Kidney glomerular epithelial cell (primary cell): ENCODE measurements around the gene VAV2.

Source experiments
- DNase-seq: peaks from one replicate; lab custom pipeline; 2025; lab: John Stamatoyannopoulos, UW

The VAV2 gene

DNA sequence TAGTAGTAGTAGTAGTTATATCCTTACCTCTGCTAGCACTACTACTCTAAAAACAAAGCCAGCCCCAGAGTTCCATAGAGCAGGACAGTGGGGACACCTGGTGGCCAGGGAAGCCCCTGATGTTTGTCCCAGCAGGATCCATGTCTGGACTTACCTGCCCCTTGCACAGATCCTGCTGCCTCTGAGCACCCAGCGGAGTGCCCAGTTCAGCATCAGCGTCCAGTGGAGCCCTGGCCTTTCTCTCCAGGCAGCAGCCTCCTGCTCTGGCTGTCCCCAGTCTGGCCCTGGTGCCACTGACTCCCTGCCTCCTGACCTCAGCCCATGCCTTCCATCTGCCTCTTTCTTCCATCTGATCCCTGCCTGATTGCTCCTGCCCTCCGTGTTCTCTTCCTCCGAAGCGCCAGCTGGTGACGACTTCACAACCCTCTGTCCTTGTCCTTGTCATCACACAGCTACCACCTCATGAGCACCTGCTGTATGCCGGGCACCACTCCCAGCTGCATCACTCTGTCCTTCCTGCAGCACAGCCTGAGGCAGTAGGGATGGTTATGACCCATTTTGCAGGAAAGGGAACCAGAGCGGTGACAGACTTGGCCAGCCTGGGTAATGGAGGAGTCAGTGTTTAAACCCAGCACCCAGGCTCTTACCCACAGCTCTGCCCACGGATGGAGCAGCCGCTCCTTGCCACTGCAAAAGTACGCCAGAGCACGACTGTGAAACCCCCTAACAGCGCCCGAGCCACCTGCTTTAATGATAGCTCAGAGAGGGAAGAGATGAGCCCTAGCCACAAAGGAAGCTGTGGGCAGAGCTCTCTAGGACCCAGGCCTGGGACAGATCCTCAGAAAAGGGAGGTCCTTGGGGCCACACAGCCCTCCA is 265.5 kb downstream of the VAV2 start:
- DNase-seq, result no peak

GRCh38 chr9:133725886-133726285 is 266.2 kb downstream of the VAV2 start:
- DNase-seq, result no peak

- DNase-seq, result no peak
Measured at GRCh38 chr9:133718563-133719315, 273.4 kb downstream of the VAV2 start.

DNA sequence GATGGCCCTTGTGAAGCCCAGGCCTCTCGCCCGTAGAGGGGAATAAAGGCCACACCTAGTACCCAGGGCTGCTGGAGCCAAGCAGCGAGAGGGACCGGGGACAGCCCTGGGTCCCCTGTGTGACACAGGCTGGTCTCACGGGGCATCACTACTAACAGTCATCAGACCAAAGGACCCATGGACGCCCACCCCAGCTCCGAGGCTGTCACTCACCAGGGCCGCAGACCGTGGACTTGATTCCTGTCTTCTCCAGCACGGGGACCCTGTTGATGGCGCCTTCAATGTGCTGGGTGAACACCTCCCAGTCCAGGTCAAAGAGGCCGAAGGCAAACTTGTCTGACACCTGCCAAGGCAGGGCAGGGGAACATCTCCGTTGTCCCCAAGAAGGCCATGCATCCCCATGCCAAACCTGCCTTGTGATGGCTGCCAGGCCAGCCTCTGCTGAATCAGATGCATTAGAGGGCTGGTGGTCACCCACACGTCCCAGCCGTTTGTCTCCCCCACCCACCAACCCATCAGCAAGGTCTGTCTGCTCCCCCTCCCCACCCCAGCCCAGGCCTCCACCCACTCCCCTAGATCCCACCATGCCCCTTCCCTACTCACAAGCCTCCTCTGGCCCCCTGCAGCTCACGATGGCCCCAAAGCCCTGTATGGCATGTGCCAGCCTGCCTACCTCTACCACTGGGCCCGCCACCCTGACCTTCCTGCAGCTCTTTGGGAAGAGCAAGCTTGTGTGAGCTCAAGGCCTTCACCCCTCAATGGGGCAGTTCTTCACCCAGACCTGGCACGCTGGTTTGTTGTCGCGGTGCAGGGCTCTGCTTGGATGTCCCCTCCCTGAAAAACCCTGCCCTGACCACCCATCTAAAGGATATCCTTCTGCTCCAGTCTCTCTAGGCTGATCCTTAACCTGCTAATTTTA is 274.8 kb downstream of the VAV2 start:
- no peak for DNase-seq

- no peak for DNase-seq
Measured at GRCh38 chr9:133716564-133717112, 275.5 kb downstream of the VAV2 start.

- DNase-seq, result no peak
Measured at GRCh38 chr9:133715866-133716563, 276.1 kb downstream of the VAV2 start.

DNA sequence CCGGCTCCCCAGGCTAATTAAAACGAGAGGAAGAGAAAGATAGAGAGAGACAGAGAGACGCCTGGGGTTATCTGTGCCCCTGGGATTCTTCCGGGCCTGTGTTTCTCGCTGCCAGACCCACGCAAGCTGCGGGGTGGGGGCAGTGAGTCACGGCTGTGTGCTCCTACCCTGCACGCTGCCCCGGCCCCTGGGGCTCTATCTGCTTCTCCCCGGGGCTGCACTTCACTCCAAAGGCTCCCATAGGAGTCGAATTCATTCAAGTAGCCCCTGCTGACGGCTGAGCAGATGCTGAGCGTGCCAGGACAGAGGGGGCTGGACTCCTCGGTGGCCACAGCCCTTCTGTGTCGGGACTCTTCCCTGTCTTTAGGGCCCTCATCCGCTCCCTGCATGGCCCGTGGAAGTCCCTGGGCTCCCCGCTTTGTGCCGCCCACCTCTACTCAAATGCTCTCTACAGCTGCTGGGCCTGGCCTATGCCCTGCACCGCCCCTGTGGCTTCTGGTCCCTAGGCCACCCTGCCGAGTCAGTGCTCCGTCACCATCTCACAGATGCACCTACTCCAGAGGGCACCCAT is 276.7 kb downstream of the VAV2 start:
- DNase-seq, result no peak

- no peak for DNase-seq
Measured at GRCh38 chr9:133714606-133715294, 277.4 kb downstream of the VAV2 start.

DNA sequence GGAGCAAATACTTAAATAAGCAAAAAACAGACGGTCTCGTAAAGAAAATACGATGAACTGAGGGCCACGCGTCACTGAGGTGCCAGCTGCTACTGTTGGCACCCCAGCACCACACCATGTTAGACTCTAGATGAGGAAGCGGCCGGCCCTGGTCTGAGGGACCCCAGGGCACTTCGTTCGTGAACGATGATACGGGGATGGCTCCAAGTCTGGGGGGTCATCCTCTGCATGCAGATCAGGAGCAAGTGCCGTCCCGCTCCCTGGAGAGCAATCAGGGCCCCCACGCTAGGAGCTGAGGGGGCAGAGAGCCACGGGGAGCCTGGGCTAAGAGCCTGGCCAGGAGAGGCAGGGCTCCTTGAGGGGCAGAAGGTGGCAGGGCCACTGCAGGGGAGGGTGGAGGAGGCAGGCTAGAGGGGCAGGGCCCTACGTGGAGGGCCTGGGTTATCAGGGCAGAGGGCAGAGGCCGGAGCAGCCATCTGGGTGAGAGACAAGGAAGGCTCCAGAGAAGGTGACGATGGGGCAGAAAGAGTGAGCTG is 278.1 kb downstream of the VAV2 start:
- no peak for DNase-seq

DNA sequence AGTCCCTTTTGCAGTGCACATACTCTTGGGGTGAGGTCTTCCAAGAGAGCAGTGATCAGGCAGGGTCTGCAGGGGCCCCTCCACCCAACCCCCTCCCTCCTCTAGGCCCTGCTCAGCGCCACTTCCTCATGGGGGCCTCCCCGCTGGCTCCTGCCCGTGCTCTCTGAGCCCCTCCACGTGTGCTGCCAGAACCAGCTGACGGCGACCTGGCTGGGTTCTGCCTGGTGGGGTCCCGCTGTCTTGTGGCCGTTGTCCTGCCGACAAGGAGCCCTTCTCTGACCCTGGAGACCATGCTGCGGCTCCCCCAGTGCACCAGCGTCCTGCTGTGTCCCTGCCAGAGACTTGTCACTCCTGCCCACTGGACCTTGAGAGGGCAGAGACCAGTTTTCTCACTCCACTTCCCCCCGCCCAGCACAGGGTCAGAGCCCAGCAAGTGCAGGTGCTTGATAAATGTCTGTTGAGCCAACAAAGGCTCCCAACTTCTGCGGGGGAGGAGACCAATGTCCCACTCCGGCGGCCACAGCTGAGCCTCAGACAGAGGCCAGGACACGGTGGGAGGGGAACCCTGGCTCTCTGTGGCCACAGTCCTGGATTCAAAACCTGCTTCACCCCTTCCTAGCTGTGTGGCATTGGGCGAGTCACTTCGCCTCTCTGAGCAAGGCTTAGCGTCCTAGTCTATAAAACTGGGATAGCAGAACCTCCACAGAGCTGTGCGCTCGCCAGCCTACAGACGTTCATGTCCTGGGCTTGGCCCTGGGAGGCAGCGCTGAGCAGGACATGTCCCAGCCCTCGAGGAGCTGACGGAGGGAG is 278.8 kb downstream of the VAV2 start:
- no peak for DNase-seq

- no peak for DNase-seq
Measured at GRCh38 chr9:133712221-133713100, 279.7 kb downstream of the VAV2 start.
